ENCODE data around the gene SKAP1. TPM values are rescaled to one million over a fixed set of nuclear protein-coding genes. Genes with fewer than 3 reads are reported as not detected.

SKAP1 gene
- total and polyA plus RNA-seq, 2 donors (not counting 1 experiment from before 2014, with no cell fraction given): not detected

DNA sequence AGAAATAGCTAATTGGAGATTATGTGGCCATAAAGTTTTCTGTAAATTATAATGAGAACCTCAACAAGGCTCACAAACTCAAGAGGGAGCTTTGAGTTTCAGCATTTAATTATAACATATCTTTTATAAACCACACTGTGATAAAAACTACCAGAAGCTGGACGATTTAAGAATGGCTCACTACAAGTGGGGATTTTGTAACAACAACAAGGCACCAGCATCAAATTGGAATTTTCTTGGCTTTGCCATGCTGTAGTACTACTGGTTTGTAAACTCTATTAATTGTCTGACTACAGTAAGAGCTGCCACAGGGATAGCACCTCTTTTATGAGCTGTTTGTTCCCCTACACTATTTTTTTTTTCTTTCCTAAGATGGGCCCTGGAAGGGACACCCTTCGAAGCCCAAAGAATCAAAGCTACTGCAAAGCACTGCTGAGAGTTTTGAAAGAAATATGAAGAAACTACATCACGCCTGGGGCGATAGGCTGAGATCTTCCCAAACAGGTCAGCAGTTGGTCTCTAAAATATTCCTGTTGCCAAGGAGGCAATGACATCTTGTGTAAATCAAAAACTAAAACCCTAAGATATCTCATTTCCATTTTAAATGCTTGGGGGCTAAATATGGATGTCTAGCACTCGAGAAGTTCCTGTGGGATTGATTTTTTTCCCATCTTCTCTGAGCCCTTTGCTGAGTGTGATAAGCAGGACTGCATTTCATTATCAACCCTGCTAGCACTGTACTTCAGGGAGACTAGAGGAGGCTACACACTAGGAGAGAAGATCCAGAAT, 40.9 kb downstream of the SKAP1 start:
- Histone ChIP-seq H3K79me2 (ENCODE audit: control insufficient read depth, insufficient read depth, low read length) (no peaks in the 10 kb centered on the region), H3K27ac (ENCODE audit: insufficient read depth, low read length) (no peak overlapping the region), H3K4me1 (ENCODE audit: control insufficient read depth, extremely low read depth, insufficient read depth, low read length) (no peaks in the 10 kb centered on the region), H3K4me3 (replicated peaks in 1 of 4; ENCODE audit: control extremely low read depth in 1 of 4, insufficient read depth in 1 of 4, low read depth in 3 of 4, low read length in 4 of 4) (no peak overlapping the region), H3K36me3 (ENCODE audit: control insufficient read depth, insufficient read depth, low read length) (no peaks in the 10 kb centered on the region), H3K9me3 (ENCODE audit: control insufficient read depth, insufficient read depth, low read depth, low read length) (no peaks in the 10 kb centered on the region), H2AFZ (ENCODE audit: low read length) (no peak overlapping the region), H4K20me1 (ENCODE audit: control insufficient read depth, extremely low read depth, insufficient read depth, low read length) (no peaks in the 10 kb centered on the region), H3K4me2 (ENCODE audit: extremely low read depth, insufficient read depth, low read length) (no peak overlapping the region), H3K9ac (ENCODE audit: insufficient read depth, low read length) (no peak overlapping the region), H3K27me3 (ENCODE audit: control insufficient read depth, insufficient read depth, low read length) (no peaks in the 10 kb centered on the region)
- no peak for DNase-seq (ENCODE audit: low read depth in 2 of 2)
- TF ChIP-seq, protein P1, sequence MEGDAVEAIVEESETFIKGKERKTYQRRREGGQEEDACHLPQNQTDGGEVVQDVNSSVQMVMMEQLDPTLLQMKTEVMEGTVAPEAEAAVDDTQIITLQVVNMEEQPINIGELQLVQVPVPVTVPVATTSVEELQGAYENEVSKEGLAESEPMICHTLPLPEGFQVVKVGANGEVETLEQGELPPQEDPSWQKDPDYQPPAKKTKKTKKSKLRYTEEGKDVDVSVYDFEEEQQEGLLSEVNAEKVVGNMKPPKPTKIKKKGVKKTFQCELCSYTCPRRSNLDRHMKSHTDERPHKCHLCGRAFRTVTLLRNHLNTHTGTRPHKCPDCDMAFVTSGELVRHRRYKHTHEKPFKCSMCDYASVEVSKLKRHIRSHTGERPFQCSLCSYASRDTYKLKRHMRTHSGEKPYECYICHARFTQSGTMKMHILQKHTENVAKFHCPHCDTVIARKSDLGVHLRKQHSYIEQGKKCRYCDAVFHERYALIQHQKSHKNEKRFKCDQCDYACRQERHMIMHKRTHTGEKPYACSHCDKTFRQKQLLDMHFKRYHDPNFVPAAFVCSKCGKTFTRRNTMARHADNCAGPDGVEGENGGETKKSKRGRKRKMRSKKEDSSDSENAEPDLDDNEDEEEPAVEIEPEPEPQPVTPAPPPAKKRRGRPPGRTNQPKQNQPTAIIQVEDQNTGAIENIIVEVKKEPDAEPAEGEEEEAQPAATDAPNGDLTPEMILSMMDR (conservative IDR thresholded peaks at IDR 0.05 in 1 of 2, IDR thresholded peaks at IDR 0.05 in 1 of 2; ENCODE audit: low read depth in 1 of 2, low read length in 2 of 2): no peak

DNA sequence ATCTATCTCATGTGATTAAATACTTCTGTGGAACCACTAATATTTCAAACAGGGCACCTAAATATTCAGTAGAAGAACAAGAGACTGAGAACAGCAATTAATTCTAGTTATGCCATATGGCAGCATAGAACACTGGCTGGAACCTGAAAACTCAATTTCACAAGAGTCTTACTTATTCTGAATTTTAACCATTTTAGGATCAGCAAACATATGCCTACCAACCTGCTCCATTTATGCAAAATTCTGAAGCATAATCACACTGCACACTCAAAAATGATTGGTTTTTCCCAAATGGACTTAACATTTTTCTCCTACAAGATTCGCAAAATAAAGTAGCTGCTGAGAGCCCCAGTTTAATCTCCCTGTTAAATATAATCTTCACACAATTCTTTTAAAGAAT, 43.2 kb downstream of the SKAP1 start:
- no peaks in the 10 kb centered on the region for H3K9me3 ChIP-seq (ENCODE audit: control insufficient read depth, insufficient read depth, low read depth, low read length)
- no peaks in the 10 kb centered on the region for H4K20me1 ChIP-seq (ENCODE audit: control insufficient read depth, extremely low read depth, insufficient read depth, low read length)
- H3K4me3 ChIP-seq (replicated peaks in 1 of 4; ENCODE audit: control extremely low read depth in 1 of 4, insufficient read depth in 1 of 4, low read depth in 3 of 4, low read length in 4 of 4): no peak overlapping the region
- H3K9ac ChIP-seq (ENCODE audit: insufficient read depth, low read length): no peak overlapping the region
- H3K79me2 ChIP-seq (ENCODE audit: control insufficient read depth, insufficient read depth, low read length): no peaks in the 10 kb centered on the region
- H3K27me3 ChIP-seq (ENCODE audit: control insufficient read depth, insufficient read depth, low read length): peaks cover 3% of the 10 kb centered on the region
- no peak overlapping the region for H2AFZ ChIP-seq (ENCODE audit: low read length)
- TF ChIP-seq, protein P1 (conservative IDR thresholded peaks at IDR 0.05 in 1 of 2, IDR thresholded peaks at IDR 0.05 in 1 of 2; ENCODE audit: low read depth in 1 of 2, low read length in 2 of 2): no peak
- no peak for TF ChIP-seq EZH2 (IDR thresholded peaks at IDR 0.05; ENCODE audit: low read length, missing control alignments)
- no peaks in the 10 kb centered on the region for H3K4me1 ChIP-seq (ENCODE audit: control insufficient read depth, extremely low read depth, insufficient read depth, low read length)
- no peak overlapping the region for H3K4me2 ChIP-seq (ENCODE audit: extremely low read depth, insufficient read depth, low read length)
- no peak for DNase-seq (ENCODE audit: low read depth in 2 of 2)
- H3K27ac ChIP-seq (ENCODE audit: insufficient read depth, low read length): no peak overlapping the region
- H3K36me3 ChIP-seq (ENCODE audit: control insufficient read depth, insufficient read depth, low read length): no peaks in the 10 kb centered on the region

DNA sequence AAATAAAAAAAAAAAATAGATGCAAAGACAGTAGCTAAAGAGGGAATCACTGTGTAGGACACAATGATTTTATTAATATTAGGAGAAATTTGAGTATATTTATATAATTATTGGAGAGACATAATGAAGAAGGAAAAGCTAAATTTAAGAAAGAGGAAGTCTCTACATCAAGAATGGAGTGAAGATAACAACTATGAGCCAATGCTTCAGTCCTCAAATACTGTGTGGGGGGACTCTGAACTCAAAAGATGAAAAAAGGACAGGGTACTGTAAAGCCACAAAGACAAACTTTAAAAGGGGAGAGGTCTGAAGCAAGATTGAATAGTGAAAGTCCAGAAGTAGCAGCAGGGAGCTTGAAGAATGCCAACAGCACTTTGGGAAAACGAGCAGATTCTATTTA, 44.7 kb downstream of the SKAP1 start:
- Histone ChIP-seq H3K4me3 (replicated peaks in 1 of 4; ENCODE audit: control extremely low read depth in 1 of 4, insufficient read depth in 1 of 4, low read depth in 3 of 4, low read length in 4 of 4) (no peak overlapping the region), H3K79me2 (ENCODE audit: control insufficient read depth, insufficient read depth, low read length) (no peaks in the 10 kb centered on the region), H3K4me1 (ENCODE audit: control insufficient read depth, extremely low read depth, insufficient read depth, low read length) (no peaks in the 10 kb centered on the region), H3K36me3 (ENCODE audit: control insufficient read depth, insufficient read depth, low read length) (no peaks in the 10 kb centered on the region), H4K20me1 (ENCODE audit: control insufficient read depth, extremely low read depth, insufficient read depth, low read length) (no peaks in the 10 kb centered on the region), H3K9ac (ENCODE audit: insufficient read depth, low read length) (no peak overlapping the region), H3K27me3 (ENCODE audit: control insufficient read depth, insufficient read depth, low read length) (peaks cover 3% of the 10 kb centered on the region), H3K4me2 (ENCODE audit: extremely low read depth, insufficient read depth, low read length) (no peak overlapping the region), H3K27ac (ENCODE audit: insufficient read depth, low read length) (no peak overlapping the region), H3K9me3 (ENCODE audit: control insufficient read depth, insufficient read depth, low read depth, low read length) (no peaks in the 10 kb centered on the region), H2AFZ (ENCODE audit: low read length) (no peak overlapping the region)
- TF ChIP-seq EZH2 (IDR thresholded peaks at IDR 0.05; ENCODE audit: low read length, missing control alignments): no peak
- TF ChIP-seq, protein P1 (conservative IDR thresholded peaks at IDR 0.05 in 1 of 2, IDR thresholded peaks at IDR 0.05 in 1 of 2; ENCODE audit: low read depth in 1 of 2, low read length in 2 of 2): no peak
- DNase-seq (ENCODE audit: low read depth in 2 of 2): no peak
